Measurements from ENCODE around the gene COL13A1. TPM values are rescaled to one million over a fixed set of nuclear protein-coding genes. Genes with fewer than 3 reads are reported as not detected.

The COL13A1 gene
- total RNA-seq, 3 donors from 2014 or later (not counting 1 experiment from before 2014, with no cell fraction given) = 5.2 to 22.0 (median 10.3) TPM

DNA sequence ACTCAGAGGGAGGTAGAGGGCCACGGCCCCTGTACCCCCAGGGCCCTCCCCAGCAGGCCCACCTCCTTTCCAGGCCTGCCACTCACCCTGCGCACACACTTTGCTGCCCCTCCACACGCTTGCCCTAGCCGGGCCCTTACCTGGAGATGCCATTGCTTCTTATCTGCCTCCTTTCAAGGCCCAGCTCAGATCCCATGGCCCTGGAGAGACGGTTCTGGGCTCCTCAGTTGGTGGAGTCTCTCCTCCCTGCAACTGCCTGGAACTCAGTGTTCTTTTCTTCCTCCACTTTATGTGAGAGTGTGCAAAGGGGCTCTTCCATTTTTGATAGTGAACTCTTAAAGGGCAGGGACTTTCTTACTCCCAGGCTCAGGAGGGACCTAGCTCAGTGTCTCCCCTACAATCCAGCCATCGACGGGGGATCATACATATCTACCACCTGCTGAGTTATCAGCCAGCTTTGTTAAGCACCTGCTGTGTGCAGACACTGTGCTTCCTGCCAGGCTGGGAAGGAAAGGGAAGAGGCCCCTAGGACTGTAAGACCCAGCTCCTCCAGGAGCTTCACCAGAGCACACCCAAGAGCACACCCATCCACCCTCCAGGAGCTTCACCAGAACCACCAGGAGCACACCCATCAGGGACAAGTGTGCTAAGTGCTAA lies 161.6 kb downstream of the COL13A1 start:
- no peak for DNase-seq
- no peaks in the 10 kb centered on the region for H3K27me3 ChIP-seq (ENCODE audit: control insufficient read depth, insufficient read depth, low read length)
- H3K27ac Mint-ChIP-seq = no peak overlapping the region
- no peak overlapping the region for H3K4me3 Mint-ChIP-seq
- H3K27ac ChIP-seq (ENCODE audit: low read length) = no peak overlapping the region
- peaks cover 0 to 7% of the 10 kb centered on the region in 2 donors for H3K27me3 Mint-ChIP-seq (ENCODE audit: low read depth in 2 of 2)
- TF ChIP-seq, protein P1, sequence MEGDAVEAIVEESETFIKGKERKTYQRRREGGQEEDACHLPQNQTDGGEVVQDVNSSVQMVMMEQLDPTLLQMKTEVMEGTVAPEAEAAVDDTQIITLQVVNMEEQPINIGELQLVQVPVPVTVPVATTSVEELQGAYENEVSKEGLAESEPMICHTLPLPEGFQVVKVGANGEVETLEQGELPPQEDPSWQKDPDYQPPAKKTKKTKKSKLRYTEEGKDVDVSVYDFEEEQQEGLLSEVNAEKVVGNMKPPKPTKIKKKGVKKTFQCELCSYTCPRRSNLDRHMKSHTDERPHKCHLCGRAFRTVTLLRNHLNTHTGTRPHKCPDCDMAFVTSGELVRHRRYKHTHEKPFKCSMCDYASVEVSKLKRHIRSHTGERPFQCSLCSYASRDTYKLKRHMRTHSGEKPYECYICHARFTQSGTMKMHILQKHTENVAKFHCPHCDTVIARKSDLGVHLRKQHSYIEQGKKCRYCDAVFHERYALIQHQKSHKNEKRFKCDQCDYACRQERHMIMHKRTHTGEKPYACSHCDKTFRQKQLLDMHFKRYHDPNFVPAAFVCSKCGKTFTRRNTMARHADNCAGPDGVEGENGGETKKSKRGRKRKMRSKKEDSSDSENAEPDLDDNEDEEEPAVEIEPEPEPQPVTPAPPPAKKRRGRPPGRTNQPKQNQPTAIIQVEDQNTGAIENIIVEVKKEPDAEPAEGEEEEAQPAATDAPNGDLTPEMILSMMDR (IDR thresholded peaks at IDR 0.05) = no peak
- no peaks in the 10 kb centered on the region for H3K36me3 ChIP-seq (ENCODE audit: control insufficient read depth, insufficient read depth, low read length)
- WGBS (ENCODE audit: insufficient coverage) = 78% methylated on average over 7 of the region's 7 CpGs
- peaks cover 0 to 5% of the 10 kb centered on the region in 2 donors for H3K4me1 Mint-ChIP-seq
- H3K9me3 ChIP-seq (ENCODE audit: control insufficient read depth, insufficient read depth, low read length) = no peaks in the 10 kb centered on the region
- H3K4me1 ChIP-seq (ENCODE audit: control insufficient read depth, insufficient read depth, low read length) = peaks cover 12% of the 10 kb centered on the region
- no peak for ATAC-seq
- intact Hi-C loops (cut with micrococcal nuclease) = no loop called here
- H3K9me3 Mint-ChIP-seq = no peaks in the 10 kb centered on the region
- no peak overlapping the region for H3K4me3 ChIP-seq (ENCODE audit: low read length)
- H3K36me3 Mint-ChIP-seq = no peaks in the 10 kb centered on the region

DNA sequence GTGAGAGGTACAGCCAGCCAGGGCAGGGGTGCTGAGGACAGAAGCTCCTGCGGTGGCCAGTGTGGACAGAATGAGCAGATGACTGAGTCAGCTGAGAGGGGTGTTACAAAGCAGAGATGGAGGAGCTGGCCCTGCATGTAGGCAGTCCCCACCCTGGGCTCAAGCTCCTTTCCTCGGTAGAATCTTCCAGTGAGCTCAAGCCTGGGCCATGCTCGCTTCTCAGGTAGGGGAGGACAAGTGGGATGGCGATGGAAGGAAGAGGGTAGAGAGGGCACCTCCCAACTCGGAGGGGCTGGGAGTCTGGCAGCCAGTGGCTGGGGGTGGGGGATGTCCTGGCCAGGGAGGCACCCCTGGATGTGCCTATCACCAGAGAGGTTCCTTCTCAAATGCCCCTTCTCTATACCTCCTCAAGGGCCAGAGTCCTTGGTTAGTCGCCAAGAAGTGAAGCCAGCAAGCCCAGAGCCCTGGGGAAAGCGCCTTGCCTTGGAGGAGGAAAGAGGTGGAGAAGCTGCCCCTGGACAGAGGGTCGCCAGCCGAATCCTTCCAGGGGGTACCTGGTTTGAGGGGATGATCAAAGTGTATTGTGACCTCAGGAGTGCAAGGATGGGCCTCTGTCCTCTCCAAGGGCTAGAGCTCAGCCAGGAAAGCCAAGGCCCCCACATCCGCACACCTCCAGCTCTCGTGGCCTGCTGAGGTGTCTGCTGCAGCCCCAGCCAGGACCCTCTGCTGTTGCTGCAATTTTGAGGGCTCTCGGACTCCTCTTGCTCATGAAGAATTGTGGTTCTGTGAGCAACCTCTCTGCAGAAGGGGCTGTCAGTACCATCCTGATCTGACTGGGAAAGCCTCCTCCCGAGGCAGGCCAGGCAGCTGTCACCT lies 162.4 kb downstream of the COL13A1 start:
- intact Hi-C loops (cut with micrococcal nuclease) = no loop called here
- no peak for DNase-seq
- Histone ChIP-seq H3K4me1 (ENCODE audit: control insufficient read depth, insufficient read depth, low read length) (peaks cover 12% of the 10 kb centered on the region), H3K27me3 (ENCODE audit: control insufficient read depth, insufficient read depth, low read length) (no peaks in the 10 kb centered on the region), H3K27ac (ENCODE audit: low read length) (no peak overlapping the region), H3K4me3 (ENCODE audit: low read length) (no peak overlapping the region), H3K36me3 (ENCODE audit: control insufficient read depth, insufficient read depth, low read length) (no peaks in the 10 kb centered on the region), H3K9me3 (ENCODE audit: control insufficient read depth, insufficient read depth, low read length) (no peaks in the 10 kb centered on the region)
- ATAC-seq = no peak
- TF ChIP-seq, protein P1 (IDR thresholded peaks at IDR 0.05) = no peak
- Mint-ChIP-seq H3K27ac (no peak overlapping the region), H3K27me3 (ENCODE audit: low read depth in 2 of 2) (peaks cover 0 to 7% of the 10 kb centered on the region in 2 donors), H3K9me3 (no peaks in the 10 kb centered on the region), H3K4me3 (no peak overlapping the region), H3K4me1 (peaks cover 0 to 5% of the 10 kb centered on the region in 2 donors), H3K36me3 (no peaks in the 10 kb centered on the region)
- WGBS (ENCODE audit: insufficient coverage) = 83% methylated on average over 13 of the region's 13 CpGs

DNA sequence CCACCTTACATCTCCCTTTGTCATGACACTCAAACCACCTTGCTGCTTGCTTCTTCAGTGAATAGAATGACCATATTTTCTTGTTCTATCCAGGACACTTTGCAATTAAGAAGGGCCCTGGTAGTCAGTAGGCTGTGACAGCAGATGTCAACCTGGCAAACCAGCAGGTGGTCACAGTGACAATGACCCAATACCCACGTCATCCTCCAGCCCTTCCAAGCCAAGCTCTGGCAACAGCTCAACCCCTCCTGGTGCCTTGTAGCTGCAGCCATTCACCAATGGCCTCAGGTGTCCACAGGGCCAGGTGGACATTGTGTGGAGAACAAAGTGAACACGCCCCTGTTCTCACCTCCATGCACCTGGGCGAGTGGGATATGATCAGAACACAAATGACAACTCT lies 163.4 kb downstream of the COL13A1 start:
- no peak overlapping the region for H3K27ac ChIP-seq (ENCODE audit: low read length)
- WGBS (ENCODE audit: insufficient coverage) = 65% methylated on average over 3 of the region's 3 CpGs
- Mint-ChIP-seq H3K4me1 (no peaks in the 10 kb centered on the region), H3K27me3 (ENCODE audit: low read depth in 2 of 2) (peaks cover 0 to 9% of the 10 kb centered on the region in 2 donors), H3K9me3 (no peaks in the 10 kb centered on the region), H3K4me3 (no peak overlapping the region), H3K36me3 (no peaks in the 10 kb centered on the region), H3K27ac (no peak overlapping the region)
- H3K36me3 ChIP-seq (ENCODE audit: control insufficient read depth, insufficient read depth, low read length) = no peaks in the 10 kb centered on the region
- no peak overlapping the region for H3K4me3 ChIP-seq (ENCODE audit: low read length)
- intact Hi-C loops (cut with micrococcal nuclease) = no loop called here
- no peaks in the 10 kb centered on the region for H3K9me3 ChIP-seq (ENCODE audit: control insufficient read depth, insufficient read depth, low read length)
- ATAC-seq (no peak), DNase-seq (no peak)
- TF ChIP-seq, protein P1 (IDR thresholded peaks at IDR 0.05) = no peak
- H3K4me1 ChIP-seq (ENCODE audit: control insufficient read depth, insufficient read depth, low read length) = peaks cover 12% of the 10 kb centered on the region
- H3K27me3 ChIP-seq (ENCODE audit: control insufficient read depth, insufficient read depth, low read length) = no peaks in the 10 kb centered on the region

All from natural killer cell (primary cell).